ENCODE measurements around the gene CFAP61. TPM values are rescaled to one million over a fixed set of nuclear protein-coding genes. Genes with fewer than 3 reads are reported as not detected.

The CFAP61 gene
- total RNA-seq, 1 experiment from 2014 or later: 0.61 TPM

GRCh38 chr20:20065361-20065760, 13.0 kb downstream of the CFAP61 start (continued):
- no peak for TF ChIP-seq AFF4 (CRISPR knock-in tag; IDR thresholded peaks at IDR 0.05; ENCODE audit: borderline replicate concordance)

GRCh38 chr20:20070871-20071726, 18.8 kb downstream of the CFAP61 start:
- DNase-seq (ENCODE audit: low spot score): no peak
- H3K27me3 Mint-ChIP-seq (ENCODE audit: low read depth): no peaks in the 10 kb centered on the region
- no peaks in the 10 kb centered on the region for H3K36me3 Mint-ChIP-seq
- ATAC-seq: no peak
- no peak overlapping the region for H3K27ac Mint-ChIP-seq
- ChIA-PET POLR2A (interaction anchor here (0.6 kb wide), 1 partner anchor 701 kb away, joined by 3 read pairs; no protein-coding TSS in a partner anchor), CTCF (no interaction called here)
- H3K4me1 Mint-ChIP-seq: no peaks in the 10 kb centered on the region
- H3K4me3 Mint-ChIP-seq: no peak overlapping the region
- H3K9me3 Mint-ChIP-seq: no peaks in the 10 kb centered on the region
- no peak for TF ChIP-seq PRDM15 (CRISPR knock-in tag; IDR thresholded peaks at IDR 0.05)
- no peak for TF ChIP-seq ATF3 (CRISPR knock-in tag; conservative IDR thresholded peaks at IDR 0.05)
- TF ChIP-seq ZNF138 (CRISPR knock-in tag; conservative IDR thresholded peaks at IDR 0.05): no peak
- TF ChIP-seq E2F1 (CRISPR knock-in tag; IDR thresholded peaks at IDR 0.05): no peak
- no peak for TF ChIP-seq NFATC4 (CRISPR knock-in tag; IDR thresholded peaks at IDR 0.05)
- TF ChIP-seq ZNF219 (CRISPR knock-in tag; IDR thresholded peaks at IDR 0.05; ENCODE audit: borderline replicate concordance): no peak
- no peak for TF ChIP-seq ZNF416 (CRISPR knock-in tag; IDR thresholded peaks at IDR 0.05)
- TF ChIP-seq NR3C1 (CRISPR knock-in tag; conservative IDR thresholded peaks at IDR 0.05; ENCODE audit: low read depth): no peak
- no peak for TF ChIP-seq NR1H2 (CRISPR knock-in tag; IDR thresholded peaks at IDR 0.05)
- no peak for TF ChIP-seq FOXJ3 (CRISPR knock-in tag; IDR thresholded peaks at IDR 0.05; ENCODE audit: borderline replicate concordance)
- no peak for TF ChIP-seq ZMAT4 (CRISPR knock-in tag; IDR thresholded peaks at IDR 0.05)
- TF ChIP-seq IRF2 (CRISPR knock-in tag; IDR thresholded peaks at IDR 0.05; ENCODE audit: borderline replicate concordance, low read depth): no peak
- no peak for TF ChIP-seq RELA (CRISPR knock-in tag; IDR thresholded peaks at IDR 0.05; ENCODE audit: borderline replicate concordance)
- no peak for TF ChIP-seq AFF4 (CRISPR knock-in tag; IDR thresholded peaks at IDR 0.05; ENCODE audit: borderline replicate concordance)
- no peak for TF ChIP-seq STAT6 (CRISPR knock-in tag; conservative IDR thresholded peaks at IDR 0.05; ENCODE audit: low read depth)
- TF ChIP-seq E2F5 (CRISPR knock-in tag; IDR thresholded peaks at IDR 0.05): no peak
